HepG2 (cell line): Measurements from ENCODE around the gene TOB1. TPM values are rescaled to one million over a fixed set of nuclear protein-coding genes. Genes with fewer than 3 reads are reported as not detected.

Source experiments
- ARID4A ChIP-seq: sonication (generic); formaldehyde crosslinking; IDR thresholded peaks from 2 replicates; pipeline ENCODE4 v1.5.0; 2020; ENCODE audit warnings: mild to moderate bottlenecking, missing genetic modification reagents, borderline replicate concordance
- CBX1 ChIP-seq: IDR thresholded peaks from one replicate; pipeline ENCODE4 v1.6.1; 2016; ENCODE audit warnings: antibody characterized with exemption, low read depth
- ERF ChIP-seq: IDR thresholded peaks from 2 replicates; pipeline ENCODE4 v1.6.1; 2018; ENCODE audit warnings: missing biosample characterization, missing genetic modification reagents
- MLXIP ChIP-seq: sonication (generic); formaldehyde crosslinking; IDR thresholded peaks from 2 replicates; pipeline ENCODE4 v1.9.0; 2021; ENCODE audit warnings: missing genetic modification reagents, borderline replicate concordance
- NFYB ChIP-seq: sonication (generic); formaldehyde crosslinking; IDR thresholded peaks from 2 replicates; pipeline ENCODE4 v1.4.0; 2020; ENCODE audit warnings: missing genetic modification reagents
- RARG ChIP-seq: sonication (generic); formaldehyde crosslinking; IDR thresholded peaks from 2 replicates; pipeline ENCODE4 v1.4.0; 2020; ENCODE audit warnings: low read depth, mild to moderate bottlenecking, missing genetic modification reagents
- ZBTB1 ChIP-seq: sonication (generic); formaldehyde crosslinking; IDR thresholded peaks from 2 replicates; pipeline ENCODE4 v1.4.0; 2020; ENCODE audit warnings: missing genetic modification reagents, borderline replicate concordance
- ZFP1 ChIP-seq: IDR thresholded peaks from 2 replicates; pipeline ENCODE4 v1.6.1; 2016
- ZFP90 ChIP-seq: sonication (generic); formaldehyde crosslinking; IDR thresholded peaks from 2 replicates; pipeline ENCODE4 v1.8.0; 2022; ENCODE audit warnings: missing genetic modification reagents, mild to moderate bottlenecking, inconsistent platforms, borderline replicate concordance
- ZNF136 ChIP-seq: sonication (generic); formaldehyde crosslinking; IDR thresholded peaks from 2 replicates; pipeline ENCODE4 v1.8.1; 2022; ENCODE audit warnings: low read depth, mild to moderate bottlenecking, moderate library complexity, missing genetic modification reagents
- ZNF329 ChIP-seq: sonication (generic); formaldehyde crosslinking; IDR thresholded peaks from 2 replicates; pipeline ENCODE4 v1.9.0; 2021; ENCODE audit warnings: low read depth, mild to moderate bottlenecking, missing genetic modification reagents
- ZNF484 ChIP-seq: sonication (generic); formaldehyde crosslinking; IDR thresholded peaks from 2 replicates; pipeline ENCODE4 v1.5.1; 2020; ENCODE audit warnings: mild to moderate bottlenecking, low read depth, missing genetic modification reagents, borderline replicate concordance
- ZNF562 ChIP-seq: sonication (generic); formaldehyde crosslinking; IDR thresholded peaks from 2 replicates; pipeline ENCODE4 v1.8.0; 2022; ENCODE audit warnings: missing genetic modification reagents, borderline replicate concordance
- ZNF761 ChIP-seq: sonication (generic); formaldehyde crosslinking; conservative IDR thresholded peaks from 2 replicates; pipeline ENCODE4 v1.4.0; 2020; ENCODE audit warnings: mild to moderate bottlenecking, missing genetic modification reagents
- polyA plus RNA-seq, 8 experiments: library from polyadenylated mRNA; depleted of rRNA in 3 of 8; stranded (reverse) in 7 of 8; unstranded in 1 of 8; fragments of >200 nt; fragmentation: Illumina TruSeq in 4 of 8; extraction: Trizol in 4 of 8; gene quantifications; 2 replicates each; pipeline versions ENCODE4 v1.2.1 to v1.2.3, GENCODE V29; 2011 to 2016; ENCODE audit warnings: low read depth in 4 of 8, missing spikeins in 1 of 8, mixed read lengths in 1 of 8; ENCODE audit not compliant: insufficient read depth in 1 of 8
- total RNA-seq, 5 experiments: library from RNA; depleted of rRNA; stranded (reverse); fragments of >200 nt; fragmentation: Illumina TruSeq; extraction: Trizol; gene quantifications; 2 replicates each; pipeline ENCODE4 v1.2.3, GENCODE V29; 2016; ENCODE audit warnings: low read depth in 1 of 5
- TF ChIP-seq, protein P1 (sequence below): sonication (generic); formaldehyde crosslinking; IDR thresholded peaks from 2 replicates; pipeline ENCODE4 v1.4.0; 2020; ENCODE audit warnings: missing genetic modification reagents, mild to moderate bottlenecking, borderline replicate concordance
- TF ChIP-seq, protein P2 (sequence below): sonication (generic); formaldehyde crosslinking; IDR thresholded peaks from 2 replicates; pipeline ENCODE4 v1.4.0; 2020; ENCODE audit warnings: missing genetic modification reagents; ENCODE audit errors: not compliant biosample characterization

TOB1 gene
- total and polyA plus RNA-seq, 2 of the 13 experiments (the other 11 are each of a cell fraction or from before 2014, with no cell fraction given) = 21.9 to 57.7 TPM

GRCh38 chr17:50908860-50909764 lies 43.0 kb upstream of the TOB1 start (continued):
- no peak; the same call in 1 of the 2 replicates for TF ChIP-seq ZFP90
- TF ChIP-seq ZNF484 (CRISPR knock-in tag) = 0 out of 2 replicates have a peak, but pooled peaks have one; percentile 71
- TF ChIP-seq ZFP1 (CRISPR knock-in tag) = no peak; the same call in 1 of the 2 replicates
- TF ChIP-seq ARID4A (CRISPR knock-in tag) = peak; percentile 57; the same call in 1 of the 2 replicates
- TF ChIP-seq ZNF329 = no peak; the same call in 1 of the 2 replicates
- peak; percentile 82; the same call in 1 of the 2 replicates for TF ChIP-seq ZNF136 (CRISPR knock-in tag)
- TF ChIP-seq MLXIP (CRISPR knock-in tag) = no peak
- TF ChIP-seq ZNF562 (CRISPR knock-in tag) = no peak
- TF ChIP-seq ERF (CRISPR knock-in tag) = no peak; the same call in 1 of the 2 replicates
- peak; percentile 14 for TF ChIP-seq CBX1
- TF ChIP-seq ZBTB1 (CRISPR knock-in tag) = 0 out of 2 replicates have a peak, but pooled peaks have one; percentile 29
- TF ChIP-seq, protein P1, sequence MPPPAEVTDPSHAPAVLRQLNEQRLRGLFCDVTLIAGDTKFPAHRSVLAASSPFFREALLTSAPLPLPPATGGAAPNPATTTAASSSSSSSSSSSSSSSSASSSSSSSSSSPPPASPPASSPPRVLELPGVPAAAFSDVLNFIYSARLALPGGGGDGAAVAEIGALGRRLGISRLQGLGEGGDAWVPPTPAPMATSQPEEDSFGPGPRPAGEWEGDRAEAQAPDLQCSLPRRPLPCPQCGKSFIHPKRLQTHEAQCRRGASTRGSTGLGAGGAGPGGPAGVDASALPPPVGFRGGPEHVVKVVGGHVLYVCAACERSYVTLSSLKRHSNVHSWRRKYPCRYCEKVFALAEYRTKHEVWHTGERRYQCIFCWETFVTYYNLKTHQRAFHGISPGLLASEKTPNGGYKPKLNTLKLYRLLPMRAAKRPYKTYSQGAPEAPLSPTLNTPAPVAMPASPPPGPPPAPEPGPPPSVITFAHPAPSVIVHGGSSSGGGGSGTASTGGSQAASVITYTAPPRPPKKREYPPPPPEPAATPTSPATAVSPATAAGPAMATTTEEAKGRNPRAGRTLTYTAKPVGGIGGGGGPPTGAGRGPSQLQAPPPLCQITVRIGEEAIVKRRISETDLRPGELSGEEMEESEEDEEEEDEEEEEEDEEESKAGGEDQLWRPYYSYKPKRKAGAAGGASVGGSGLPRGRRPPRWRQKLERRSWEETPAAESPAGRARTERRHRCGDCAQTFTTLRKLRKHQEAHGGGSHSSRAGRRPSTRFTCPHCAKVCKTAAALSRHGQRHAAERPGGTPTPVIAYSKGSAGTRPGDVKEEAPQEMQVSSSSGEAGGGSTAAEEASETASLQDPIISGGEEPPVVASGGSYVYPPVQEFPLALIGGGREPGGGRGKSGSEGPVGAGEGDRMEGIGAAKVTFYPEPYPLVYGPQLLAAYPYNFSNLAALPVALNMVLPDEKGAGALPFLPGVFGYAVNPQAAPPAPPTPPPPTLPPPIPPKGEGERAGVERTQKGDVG (CRISPR knock-in tag) = peak; percentile 1; the same call in 1 of the 2 replicates
- TF ChIP-seq ZNF761 (CRISPR knock-in tag) = no peak; the same call in 1 of the 2 replicates
- 0 out of 2 replicates have a peak, but pooled peaks have one; percentile 2 for TF ChIP-seq RARG (CRISPR knock-in tag)
- 0 out of 2 replicates have a peak, but pooled peaks have one; percentile 18 for TF ChIP-seq NFYB (CRISPR knock-in tag)
- TF ChIP-seq, protein P2, sequence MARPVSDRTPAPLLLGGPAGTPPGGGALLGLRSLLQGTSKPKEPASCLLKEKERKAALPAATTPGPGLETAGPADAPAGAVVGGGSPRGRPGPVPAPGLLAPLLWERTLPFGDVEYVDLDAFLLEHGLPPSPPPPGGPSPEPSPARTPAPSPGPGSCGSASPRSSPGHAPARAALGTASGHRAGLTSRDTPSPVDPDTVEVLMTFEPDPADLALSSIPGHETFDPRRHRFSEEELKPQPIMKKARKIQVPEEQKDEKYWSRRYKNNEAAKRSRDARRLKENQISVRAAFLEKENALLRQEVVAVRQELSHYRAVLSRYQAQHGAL (CRISPR knock-in tag) = no peak
